Dedifferentiated amniotic fluid mesenchymal stem cell (primary cell): Measurements from ENCODE around the gene THAP3.

Source experiments
- DNase-seq: peaks from one replicate; pipeline ENCODE4 v3.0.0-alpha.2; 2016; ENCODE audit errors: extremely low spot score

THAP3 gene, protein sequence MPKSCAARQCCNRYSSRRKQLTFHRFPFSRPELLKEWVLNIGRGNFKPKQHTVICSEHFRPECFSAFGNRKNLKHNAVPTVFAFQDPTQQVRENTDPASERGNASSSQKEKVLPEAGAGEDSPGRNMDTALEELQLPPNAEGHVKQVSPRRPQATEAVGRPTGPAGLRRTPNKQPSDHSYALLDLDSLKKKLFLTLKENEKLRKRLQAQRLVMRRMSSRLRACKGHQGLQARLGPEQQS

GRCh38 chr1:6624710-6625583 lies at the start of gene THAP3:
THAP3 (plus strand) TSS chr1:6624868; CDS start chr1:6625219, 351 bp downstream.
- DNase-seq, result peak; percentile 71

DNA sequence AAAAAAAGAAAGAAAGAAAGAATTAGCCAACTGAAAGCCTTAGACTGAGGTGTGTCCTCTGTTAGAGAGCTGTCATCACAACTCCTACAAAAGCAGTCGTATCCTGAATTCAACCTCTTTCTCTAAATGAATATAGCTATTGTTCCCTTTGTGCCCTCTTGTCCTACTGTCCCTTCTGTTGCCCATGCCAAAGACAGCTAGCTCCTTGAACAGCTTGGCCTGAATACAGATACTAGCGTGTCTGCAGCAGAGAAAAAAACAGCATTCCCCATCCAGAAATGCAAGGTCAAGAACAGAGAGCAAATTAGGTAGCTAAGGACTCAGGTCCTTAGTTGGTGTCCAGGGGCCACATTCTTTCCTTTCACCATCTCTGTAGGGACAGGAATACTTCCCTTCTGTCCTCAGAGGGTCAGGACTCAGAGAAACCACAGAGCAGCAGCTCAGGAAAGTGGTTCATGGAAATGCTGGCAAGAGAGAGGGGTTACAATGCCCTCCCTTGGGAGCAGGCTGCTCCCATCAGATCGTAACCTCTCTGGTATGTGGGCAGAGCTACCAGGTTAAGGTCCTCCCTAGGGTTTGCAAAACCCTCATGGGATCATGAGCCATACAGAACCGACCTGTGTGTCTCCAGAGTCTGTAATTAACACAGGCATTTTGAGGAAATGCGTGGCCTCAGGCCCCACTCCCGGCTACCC lies 46.7 kb upstream of the THAP3 start:
- no peak for DNase-seq

GRCh38 chr1:6578624-6579373 lies 45.9 kb upstream of the THAP3 start:
- DNase-seq, result no peak

GRCh38 chr1:6579374-6580118 lies 45.1 kb upstream of the THAP3 start, which contains the start of gene ZBTB48:
ZBTB48 (plus strand) TSS chr1:6579994; CDS start chr1:6580610, 616 bp downstream.
- DNase-seq, result peak; percentile 97

DNA sequence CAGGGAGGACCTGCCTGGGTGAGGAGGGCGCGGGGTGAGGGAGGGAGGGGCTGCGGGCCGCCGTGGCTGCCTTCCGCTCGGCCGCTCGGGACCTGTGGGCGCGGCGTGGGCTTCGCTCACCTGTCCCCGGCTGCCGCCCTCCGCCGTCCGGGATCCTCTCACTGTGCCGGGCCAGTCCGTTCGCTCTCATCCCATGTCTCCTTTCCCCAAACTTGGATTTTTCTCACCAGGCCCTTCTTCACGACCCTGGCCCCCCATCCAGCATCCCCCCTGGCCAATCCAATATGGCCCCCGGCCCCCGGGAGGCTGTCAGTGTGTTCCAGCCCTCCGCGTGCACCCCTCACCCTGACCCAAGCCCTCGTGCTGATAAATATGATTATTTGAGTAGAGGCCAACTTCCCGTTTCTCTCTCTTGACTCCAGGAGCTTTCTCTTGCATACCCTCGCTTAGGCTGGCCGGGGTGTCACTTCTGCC lies 44.5 kb upstream of the THAP3 start:
- DNase-seq, result no peak

DNA sequence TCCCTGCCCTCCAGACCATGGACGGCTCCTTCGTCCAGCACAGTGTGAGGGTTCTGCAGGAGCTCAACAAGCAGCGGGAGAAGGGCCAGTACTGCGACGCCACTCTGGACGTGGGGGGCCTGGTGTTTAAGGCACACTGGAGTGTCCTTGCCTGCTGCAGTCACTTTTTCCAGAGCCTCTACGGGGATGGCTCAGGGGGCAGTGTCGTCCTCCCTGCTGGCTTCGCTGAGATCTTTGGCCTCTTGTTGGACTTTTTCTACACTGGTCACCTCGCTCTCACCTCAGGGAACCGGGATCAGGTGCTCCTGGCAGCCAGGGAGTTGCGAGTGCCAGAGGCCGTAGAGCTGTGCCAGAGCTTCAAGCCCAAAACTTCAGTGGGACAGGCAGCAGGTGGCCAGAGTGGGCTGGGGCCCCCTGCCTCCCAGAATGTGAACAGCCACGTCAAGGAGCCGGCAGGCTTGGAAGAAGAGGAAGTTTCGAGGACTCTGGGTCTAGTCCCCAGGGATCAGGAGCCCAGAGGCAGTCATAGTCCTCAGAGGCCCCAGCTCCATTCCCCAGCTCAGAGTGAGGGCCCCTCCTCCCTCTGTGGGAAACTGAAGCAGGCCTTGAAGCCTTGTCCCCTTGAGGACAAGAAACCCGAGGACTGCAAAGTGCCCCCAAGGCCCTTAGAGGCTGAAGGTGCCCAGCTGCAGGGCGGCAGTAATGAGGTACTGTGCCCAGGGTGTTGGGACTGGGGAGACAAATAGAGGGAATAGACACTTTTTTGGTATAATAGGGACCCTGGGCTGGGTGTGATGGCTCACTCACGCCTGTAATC lies 43.9 kb upstream of the THAP3 start:
- no peak for DNase-seq

DNA sequence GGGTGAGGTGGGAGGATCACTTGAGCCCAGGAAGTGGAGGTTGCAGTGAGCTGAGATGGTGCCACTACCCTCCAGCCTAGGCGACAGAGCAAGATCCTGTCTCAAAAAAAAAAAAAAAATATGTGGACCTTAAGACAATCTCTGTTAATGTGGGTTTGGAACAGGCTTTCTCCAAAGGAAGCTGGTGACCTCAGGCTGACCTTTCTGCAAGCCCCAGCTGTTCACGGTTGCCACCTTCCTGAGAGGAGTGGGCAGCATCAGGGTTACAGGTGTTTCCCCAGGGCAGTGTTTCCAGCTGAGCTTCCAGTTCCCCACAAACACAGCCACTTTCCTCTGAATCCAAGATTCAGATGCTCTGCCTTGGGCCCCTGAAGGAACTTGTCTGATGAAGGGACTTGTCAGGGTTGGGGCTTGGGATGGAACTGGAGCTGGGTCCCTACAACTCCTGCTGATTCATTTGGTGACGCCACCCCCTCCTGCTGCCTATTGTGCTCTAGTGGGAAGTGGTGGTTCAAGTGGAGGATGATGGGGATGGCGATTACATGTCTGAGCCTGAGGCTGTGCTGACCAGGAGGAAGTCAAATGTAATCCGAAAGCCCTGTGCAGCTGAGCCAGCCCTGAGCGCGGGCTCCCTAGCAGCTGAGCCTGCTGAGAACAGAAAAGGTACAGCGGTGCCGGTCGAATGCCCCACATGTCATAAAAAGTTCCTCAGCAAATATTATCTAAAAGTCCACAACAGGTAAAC lies 42.9 kb upstream of the THAP3 start:
- DNase-seq, result no peak

- no peak for DNase-seq
Observed at GRCh38 chr1:6582370-6582769, 42.3 kb upstream of the THAP3 start.

DNA sequence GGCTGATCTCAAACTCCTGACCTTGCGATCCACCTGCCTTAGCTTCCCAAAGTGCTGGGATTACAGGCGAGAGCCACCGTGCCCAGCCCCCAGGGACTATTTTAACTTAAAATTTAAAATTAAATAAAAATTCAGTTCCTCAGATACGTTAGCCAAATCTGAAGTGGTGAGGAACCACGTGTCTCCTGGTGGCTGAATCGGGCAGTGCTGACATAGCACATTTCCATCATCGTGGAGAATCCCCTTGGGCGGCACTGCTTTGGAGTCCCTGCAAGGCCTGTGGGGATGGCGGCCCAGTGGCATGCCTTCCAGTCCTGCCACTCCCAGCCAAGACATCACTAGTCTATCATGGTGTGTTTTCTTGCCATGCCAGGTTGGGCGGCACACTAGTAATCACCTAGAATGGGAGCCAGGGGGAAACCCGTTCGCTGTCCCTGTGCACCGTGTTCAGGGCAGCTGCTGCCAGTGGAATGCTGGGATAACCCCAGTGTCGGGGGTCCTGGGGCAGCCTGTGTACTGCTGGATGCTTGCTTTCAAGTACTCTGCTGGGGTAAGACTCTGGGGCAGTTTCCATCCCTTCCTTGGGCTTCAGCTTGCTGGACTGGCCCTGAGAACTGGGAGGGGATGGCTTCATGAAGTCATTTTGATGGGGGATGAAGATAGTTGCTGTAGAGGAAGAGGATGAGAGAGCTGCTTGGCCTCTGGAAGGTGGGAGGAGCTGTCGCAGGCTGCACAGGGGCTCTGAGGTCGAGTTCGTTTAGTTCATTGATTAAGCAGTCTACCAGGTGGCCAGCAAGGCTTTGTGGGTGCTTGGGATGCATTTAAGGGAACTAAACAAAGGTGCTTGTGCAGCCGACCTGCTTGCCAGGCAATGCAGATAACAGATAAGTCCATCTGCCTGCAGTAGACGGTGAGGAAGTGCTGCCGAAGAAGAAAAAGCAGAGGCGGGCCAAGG lies 40.3 kb upstream of the THAP3 start:
- DNase-seq, result no peak

DNA sequence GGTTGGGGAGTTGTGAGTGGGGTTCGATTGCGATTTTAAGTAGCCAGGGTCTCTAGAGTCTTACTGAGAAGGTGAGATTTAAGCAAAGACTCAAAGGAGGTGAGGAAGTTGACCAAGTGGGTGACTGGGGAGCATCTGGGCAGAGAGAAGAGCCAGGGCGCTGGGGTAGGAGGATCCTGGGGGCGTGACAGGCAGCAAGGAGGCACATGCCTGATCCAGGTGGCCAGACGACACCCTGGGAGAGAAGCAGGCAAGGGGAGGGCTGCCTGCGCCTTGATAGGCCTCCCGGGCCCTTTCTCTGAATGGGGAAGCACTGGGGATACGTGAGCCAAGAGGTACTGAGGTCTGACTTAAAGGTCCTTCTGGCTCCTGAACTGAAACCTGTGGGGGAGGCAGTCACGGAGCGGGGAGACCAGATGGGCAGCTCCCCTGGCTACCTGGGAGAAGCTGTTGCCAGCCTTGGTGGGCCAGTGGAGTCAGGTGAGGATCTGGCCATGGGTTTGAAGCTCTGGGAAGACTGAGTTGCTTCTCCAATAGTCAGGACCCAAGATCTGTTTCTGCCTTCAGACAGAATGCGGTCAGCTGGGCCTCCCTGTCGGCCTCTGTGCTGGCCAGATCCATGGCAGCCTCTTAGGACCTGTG lies 39.5 kb upstream of the THAP3 start:
- DNase-seq, result no peak

- no peak for DNase-seq
Observed at GRCh38 chr1:6585841-6586240, 38.8 kb upstream of the THAP3 start.

GRCh38 chr1:6586404-6586816 lies 38.3 kb upstream of the THAP3 start:
- DNase-seq, result no peak

GRCh38 chr1:6587261-6588005 lies 37.2 kb upstream of the THAP3 start:
- DNase-seq, result no peak

GRCh38 chr1:6588128-6588892 lies 36.4 kb upstream of the THAP3 start:
- DNase-seq, result no peak

- DNase-seq, result no peak
Observed at GRCh38 chr1:6588893-6589520, 35.7 kb upstream of the THAP3 start.

DNA sequence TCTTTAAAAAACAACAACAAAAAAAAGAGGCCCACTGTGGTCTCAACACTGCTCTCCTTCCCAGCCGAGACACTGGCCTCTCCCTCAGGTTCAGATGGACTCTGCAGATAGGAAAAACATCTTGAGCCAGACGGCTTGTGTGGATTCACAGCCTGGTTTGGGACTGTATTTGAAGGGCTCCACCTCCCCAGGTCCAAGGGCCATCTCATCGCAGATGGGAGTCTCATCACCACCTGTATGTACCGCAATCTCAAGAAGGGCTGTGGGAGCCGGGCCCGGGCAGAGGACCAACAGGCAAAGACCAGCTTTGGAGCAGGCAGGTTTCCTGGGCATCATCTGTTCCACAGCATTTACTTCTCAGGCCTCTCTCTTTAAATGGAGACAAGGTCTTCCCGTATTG lies 34.6 kb upstream of the THAP3 start:
- DNase-seq, result no peak
